RWPE1 (cell line): ENCODE measurements around the gene CD86.

ENCODE experiments used
- CTCF ChIA-PET: fragments of 350-600 bp; sonication (Branson Sonifier 250); formaldehyde crosslinking; extraction: SDS; loops from one replicate; lab custom pipeline; 2021; lab: Yijun Ruan, JAX
- POLR2A ChIA-PET: fragments of 400-600 bp; formaldehyde crosslinking; extraction: SDS; loops from one replicate; lab custom pipeline; 2020; ENCODE audit warnings: antibody characterized with exemption; ENCODE audit not compliant: low non-redundant PET; lab: Yijun Ruan, JAX
- DNase-seq: peaks from one replicate; pipeline ENCODE4 v3.0.0; 2012; ENCODE audit warnings: low spot score
- H3K27ac ChIP-seq: fragments of 450-650 bp; 2 replicates; pipeline ENCODE4 v1.5.1; 2017
- TF ChIP-seq, protein P1 (sequence below): fragments of 450-650 bp; conservative IDR thresholded peaks from 2 replicates; pipeline ENCODE4 v1.5.1; 2017; ENCODE audit warnings: low read depth, mild to moderate bottlenecking

Gene CD86

DNA sequence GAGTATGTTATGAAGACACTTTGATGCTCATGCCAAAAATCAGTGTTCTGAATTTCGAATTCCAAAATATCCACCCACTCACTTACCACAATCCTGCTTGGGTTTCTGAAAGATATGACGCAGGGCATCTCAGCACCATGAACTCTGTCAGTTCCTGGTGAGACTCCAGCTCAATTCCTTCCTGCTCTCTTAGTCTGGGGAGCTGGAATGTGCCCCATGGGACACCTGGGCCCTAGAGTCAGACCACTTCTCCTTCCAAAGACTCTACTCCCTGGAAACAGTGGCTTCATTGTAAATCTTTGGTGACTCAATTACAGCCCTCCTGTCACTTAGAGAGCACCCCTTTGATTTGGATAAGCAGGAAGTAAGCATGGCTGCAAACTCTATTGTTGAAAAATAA lies 50.5 kb downstream of the CD86 start:
- POLR2A ChIA-PET, result no interaction called here
- H3K27ac ChIP-seq, result no peak overlapping the region
- TF ChIP-seq, protein P1, sequence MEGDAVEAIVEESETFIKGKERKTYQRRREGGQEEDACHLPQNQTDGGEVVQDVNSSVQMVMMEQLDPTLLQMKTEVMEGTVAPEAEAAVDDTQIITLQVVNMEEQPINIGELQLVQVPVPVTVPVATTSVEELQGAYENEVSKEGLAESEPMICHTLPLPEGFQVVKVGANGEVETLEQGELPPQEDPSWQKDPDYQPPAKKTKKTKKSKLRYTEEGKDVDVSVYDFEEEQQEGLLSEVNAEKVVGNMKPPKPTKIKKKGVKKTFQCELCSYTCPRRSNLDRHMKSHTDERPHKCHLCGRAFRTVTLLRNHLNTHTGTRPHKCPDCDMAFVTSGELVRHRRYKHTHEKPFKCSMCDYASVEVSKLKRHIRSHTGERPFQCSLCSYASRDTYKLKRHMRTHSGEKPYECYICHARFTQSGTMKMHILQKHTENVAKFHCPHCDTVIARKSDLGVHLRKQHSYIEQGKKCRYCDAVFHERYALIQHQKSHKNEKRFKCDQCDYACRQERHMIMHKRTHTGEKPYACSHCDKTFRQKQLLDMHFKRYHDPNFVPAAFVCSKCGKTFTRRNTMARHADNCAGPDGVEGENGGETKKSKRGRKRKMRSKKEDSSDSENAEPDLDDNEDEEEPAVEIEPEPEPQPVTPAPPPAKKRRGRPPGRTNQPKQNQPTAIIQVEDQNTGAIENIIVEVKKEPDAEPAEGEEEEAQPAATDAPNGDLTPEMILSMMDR, result no peak
- no peak for DNase-seq
- CTCF ChIA-PET, result interaction anchor here (0.5 kb wide), 1 partner anchor 37 kb away, joined by 3 read pairs; no protein-coding TSS in a partner anchor

DNA sequence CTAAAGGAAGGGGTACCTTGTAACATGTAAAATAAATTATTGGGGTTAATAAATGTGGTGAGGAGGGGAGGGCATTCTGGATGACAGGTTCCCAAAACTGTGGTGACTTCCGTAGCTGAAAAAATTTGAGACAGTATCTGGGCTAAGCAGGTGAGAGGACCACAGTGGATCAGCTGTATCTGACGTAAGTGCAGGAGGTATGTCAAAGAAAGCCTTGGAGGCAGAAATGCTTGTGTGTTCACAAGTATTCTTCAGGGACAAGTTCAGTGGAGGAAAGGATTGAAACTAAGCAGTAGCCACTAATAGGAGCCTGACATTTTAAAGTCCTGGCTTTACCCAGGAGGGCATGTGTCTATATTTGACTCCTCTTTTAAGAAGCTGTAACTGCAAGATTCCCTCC lies 52.0 kb downstream of the CD86 start:
- CTCF ChIA-PET, result no interaction called here
- POLR2A ChIA-PET, result no interaction called here
- DNase-seq, result no peak
- TF ChIP-seq, protein P1, result no peak
- H3K27ac ChIP-seq, result no peak overlapping the region

DNA sequence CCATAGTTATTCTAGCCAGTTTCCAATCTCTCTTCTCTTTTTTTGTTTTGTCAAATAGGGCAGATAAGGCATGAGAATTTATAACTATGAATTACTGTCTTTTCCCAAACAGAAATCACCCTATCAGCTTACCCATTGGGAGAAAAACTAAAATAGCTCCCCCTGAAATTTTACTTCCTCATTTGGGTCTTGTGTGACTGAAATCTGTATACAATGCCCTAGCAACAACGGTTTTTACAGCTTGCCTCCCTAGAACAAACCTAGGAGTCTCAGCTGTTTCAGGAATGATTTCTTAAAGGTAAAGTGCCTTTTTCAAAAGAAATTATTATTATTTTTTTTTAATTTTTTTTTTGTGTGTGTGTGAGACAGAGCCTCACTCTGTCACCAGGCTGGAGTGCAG lies 56.8 kb downstream of the CD86 start:
- DNase-seq, result no peak
- POLR2A ChIA-PET, result no interaction called here
- H3K27ac ChIP-seq, result no peak overlapping the region
- CTCF ChIA-PET, result interaction anchor here (0.6 kb wide), 1 partner anchor 473 kb away, joined by 3 read pairs; no protein-coding TSS in a partner anchor
- TF ChIP-seq, protein P1, result no peak

DNA sequence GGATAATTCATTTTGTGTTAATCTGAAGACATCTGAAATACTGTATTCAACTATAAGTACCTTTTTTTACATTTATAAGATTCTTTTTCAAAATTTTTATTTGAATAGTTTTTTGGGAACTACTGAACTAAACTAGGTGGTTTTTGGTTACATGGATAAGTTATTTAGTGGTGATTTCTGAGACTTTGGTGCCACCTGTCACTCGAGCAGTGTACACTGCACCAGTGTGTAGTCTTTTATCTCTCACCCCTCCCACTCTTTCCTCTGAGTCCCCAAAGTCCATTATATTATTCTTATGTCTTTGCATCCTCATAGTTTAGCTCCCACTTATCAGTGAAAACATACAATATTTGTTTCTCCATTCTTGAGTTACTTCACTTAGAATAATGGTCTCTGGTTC lies 57.6 kb downstream of the CD86 start:
- ChIA-PET CTCF (no interaction called here), POLR2A (no interaction called here)
- H3K27ac ChIP-seq, result no peak overlapping the region
- DNase-seq, result no peak
- TF ChIP-seq, protein P1, result no peak

DNA sequence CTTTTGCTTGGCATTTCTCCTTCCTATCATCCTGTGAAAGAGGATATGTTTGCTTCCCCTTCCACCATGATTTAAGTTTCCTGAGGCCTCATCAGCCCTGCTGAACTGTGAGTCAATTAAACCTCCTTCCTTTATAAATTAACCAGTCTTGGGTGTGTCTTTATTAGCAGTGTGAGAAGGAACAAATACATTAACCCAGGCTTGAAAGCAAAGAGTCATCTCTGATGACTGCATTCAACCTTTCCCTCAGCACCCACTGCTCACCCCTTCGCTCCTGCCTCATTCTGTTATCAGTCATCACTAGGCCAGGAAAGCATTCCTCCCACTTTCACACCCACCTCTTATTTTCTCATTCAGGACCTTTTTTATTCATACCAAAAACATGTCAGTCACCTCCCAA lies 68.7 kb downstream of the CD86 start:
- ChIA-PET CTCF (no interaction called here), POLR2A (no interaction called here)
- H3K27ac ChIP-seq, result no peak overlapping the region
- TF ChIP-seq, protein P1, result no peak
- no peak for DNase-seq

DNA sequence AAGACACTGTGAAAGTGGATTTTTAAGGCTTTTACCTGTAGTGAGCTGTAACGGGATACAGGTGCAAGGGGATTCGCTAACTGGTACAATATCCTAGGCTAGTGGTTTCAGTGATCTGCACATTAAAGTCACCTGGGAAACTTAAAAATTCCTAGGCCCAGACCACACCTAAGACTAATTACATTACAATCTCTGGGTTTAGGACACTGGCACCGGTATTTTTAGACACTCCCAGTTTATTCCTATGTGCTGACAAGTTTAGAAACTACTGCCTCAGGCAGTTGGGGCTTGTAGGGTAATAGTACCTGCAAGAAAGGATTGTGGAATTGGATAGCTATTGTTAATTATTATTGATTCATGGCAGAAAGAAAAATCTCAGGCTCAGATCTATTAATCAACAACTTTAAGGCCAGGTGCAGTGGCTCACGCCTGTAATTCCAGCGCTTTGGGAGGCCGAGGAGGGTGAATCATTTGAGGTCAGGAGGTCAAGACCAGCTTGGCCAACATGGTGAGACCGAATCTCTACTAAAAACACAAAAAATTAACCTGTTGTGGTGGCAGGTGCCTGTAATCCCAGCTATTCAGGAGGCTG lies 77.9 kb downstream of the CD86 start:
- CTCF ChIA-PET, result interaction anchor here (0.5 to 0.7 kb wide), 2 partner anchors 39 to 194 kb away, joined by 3 to 4 read pairs; no protein-coding TSS in a partner anchor
- H3K27ac ChIP-seq, result no peak overlapping the region
- peak; percentile 28 for DNase-seq
- POLR2A ChIA-PET, result no interaction called here
- TF ChIP-seq, protein P1, result no peak
